DLD1 (cell line): ENCODE measurements around the gene EIF4G2.

Experiments
- in situ Hi-C: cut with HindIII; loops from 2 replicates; pipeline ENCODE4 v1.10.0; 2017; ENCODE audit warnings: low sequenced_read_pairs

Gene EIF4G2

DNA sequence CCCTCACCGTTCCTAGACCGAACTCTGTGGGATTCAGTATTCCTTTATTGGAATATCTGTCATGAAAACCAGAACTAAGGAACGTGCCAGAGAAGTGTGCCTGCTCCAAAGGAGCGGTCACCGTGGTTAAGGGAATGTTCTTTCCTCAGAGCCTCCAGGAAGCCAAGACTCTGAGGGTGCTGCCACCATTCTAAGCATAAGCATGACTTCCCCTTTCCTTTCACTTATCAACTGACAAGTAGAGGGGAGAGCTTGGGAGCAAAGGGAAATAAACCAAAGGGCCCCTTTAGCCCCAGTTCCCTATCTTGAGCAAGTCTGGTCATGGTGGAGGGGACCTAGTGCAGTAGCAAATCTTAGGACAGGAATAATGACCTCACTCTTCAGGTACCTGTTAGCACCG is 30.9 kb downstream of the EIF4G2 start:
- in situ Hi-C loops = loop anchor here (5.0 kb wide), 1 partner anchor 249 kb away; no protein-coding TSS in a partner anchor

GRCh38 chr11:10777393-10777793 is 31.3 kb downstream of the EIF4G2 start:
- in situ Hi-C loops = loop anchor here (5.0 kb wide), 1 partner anchor 250 kb away; no protein-coding TSS in a partner anchor

DNA sequence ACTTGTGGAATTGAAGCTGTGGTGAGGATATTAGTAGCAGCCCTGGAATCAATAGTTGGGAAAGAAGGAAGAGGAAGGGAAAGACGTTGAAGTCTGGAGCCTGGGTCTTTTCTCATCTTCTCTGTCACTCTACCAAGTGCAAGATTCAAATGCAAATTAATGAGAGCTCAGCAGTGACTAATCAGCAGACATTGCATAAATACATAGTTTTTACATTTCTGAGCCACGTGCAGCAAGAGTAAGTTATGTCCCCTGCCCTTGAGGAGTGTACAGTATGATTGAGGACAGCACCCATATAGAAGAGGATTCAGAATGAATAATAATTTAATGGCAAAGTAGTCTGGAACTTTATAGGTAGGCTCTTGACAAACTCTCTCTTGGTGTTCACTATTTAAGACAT is 33.9 kb downstream of the EIF4G2 start:
- in situ Hi-C loops = loop anchor here (5.0 kb wide), 1 partner anchor 252 kb away; no protein-coding TSS in a partner anchor

- in situ Hi-C loops = no loop called here
Observed at GRCh38 chr11:10771457-10771856, 37.3 kb downstream of the EIF4G2 start.

DNA sequence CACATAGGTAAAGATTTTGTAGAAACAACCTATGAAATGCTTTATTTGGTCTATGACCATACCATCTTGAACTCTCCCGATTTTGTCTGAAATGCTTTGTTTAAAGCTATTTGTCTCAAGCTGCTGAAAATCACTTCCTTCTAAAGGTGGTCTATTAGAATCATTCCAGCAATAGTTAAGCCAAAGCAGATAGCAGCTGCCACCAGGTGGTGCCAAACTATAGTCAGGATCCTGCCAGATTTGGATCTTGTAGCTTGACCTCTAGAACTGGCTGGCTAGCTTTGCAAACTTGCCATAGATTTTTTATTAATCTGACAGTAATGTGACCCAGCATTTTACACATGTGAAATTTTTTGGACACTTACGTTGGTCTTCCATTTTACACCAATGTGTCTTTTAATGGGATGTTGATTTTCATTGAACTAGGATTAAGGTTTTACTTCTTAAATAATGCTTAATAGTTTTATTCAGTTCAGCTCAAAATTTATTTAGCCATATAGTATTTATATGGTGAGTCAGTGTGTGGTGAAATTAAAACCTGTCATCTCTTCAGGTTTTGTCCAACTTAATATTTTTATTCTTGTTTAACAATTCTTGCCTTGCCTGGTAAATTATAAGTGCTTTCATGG is 38.0 kb downstream of the EIF4G2 start:
- in situ Hi-C loops = no loop called here

GRCh38 chr11:10764412-10764811 is 44.3 kb downstream of the EIF4G2 start:
- in situ Hi-C loops = no loop called here

GRCh38 chr11:10763766-10764165 is 45.0 kb downstream of the EIF4G2 start:
- in situ Hi-C loops = no loop called here

- in situ Hi-C loops = no loop called here
Observed at GRCh38 chr11:10762913-10763421, 45.8 kb downstream of the EIF4G2 start.

- in situ Hi-C loops = no loop called here
Observed at GRCh38 chr11:10762185-10762584, 46.5 kb downstream of the EIF4G2 start.

DNA sequence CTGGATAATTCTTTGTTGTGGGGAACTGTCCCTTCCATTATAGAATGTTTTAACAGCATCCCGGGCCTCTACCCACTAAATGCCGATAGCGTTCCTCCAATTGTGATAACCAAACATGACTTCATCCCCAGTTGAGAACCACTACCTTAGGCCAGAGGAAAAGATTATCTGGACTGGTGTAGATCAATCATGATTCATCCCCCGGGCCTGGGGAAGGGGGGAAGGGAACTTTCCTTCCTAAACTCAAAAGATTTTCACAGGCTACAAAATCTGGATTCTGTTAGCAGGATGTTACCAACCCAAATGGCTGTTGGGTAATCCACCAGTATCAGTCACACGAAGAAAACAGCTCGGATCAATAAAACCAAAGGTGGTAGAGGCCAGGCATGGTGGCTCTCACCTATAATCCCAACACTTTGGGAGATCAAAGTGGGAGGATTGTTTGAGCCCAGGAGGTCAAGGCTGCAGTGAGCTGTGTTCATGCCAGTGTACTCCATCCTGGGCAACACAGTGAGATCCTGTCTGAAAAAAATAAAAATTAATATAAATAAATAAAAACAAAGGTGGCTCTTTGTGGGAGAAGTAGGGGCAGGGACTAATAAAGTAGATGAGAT is 47.5 kb downstream of the EIF4G2 start:
- in situ Hi-C loops = no loop called here

- in situ Hi-C loops = no loop called here
Observed at GRCh38 chr11:10758957-10759356, 49.8 kb downstream of the EIF4G2 start.

DNA sequence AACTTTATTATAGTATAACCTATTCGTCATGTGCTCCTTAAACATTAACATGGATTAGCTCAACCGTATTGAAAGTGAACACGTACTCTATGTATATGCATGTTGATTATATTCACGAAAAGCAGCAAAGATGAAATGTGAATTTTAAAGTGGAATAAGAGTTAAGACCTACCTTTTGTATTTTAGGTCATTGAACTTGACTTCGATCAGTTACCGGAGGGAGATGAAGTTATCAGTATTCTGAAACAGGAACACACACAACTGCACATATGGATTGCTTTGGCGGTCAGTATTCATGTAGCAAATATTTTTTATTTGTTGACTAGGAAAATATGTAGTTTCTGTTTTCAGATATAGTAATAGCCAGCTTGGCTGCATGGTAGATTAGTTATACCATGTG is 56.2 kb downstream of the EIF4G2 start:
- in situ Hi-C loops = no loop called here

DNA sequence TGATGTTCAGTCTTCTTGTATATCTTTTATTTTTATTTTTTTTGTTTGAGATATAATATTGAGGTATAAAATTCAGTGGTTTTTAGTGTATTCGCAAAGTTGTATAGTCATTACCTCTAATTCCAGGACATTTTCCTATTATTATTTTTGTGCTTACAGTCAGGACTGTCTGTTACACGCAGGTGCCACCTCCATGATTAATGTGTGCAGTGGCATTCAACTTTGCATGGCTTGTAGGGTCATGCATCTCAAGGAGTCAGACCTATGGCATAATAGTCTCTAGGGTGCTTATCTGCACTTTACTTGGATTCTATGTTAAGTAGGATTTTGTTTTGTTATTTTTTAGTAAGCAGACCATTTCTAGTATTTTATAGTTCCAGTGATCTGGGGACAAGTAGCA is 56.7 kb downstream of the EIF4G2 start:
- in situ Hi-C loops = no loop called here

- in situ Hi-C loops = no loop called here
Observed at GRCh38 chr11:10751581-10751940, 57.2 kb downstream of the EIF4G2 start.

DNA sequence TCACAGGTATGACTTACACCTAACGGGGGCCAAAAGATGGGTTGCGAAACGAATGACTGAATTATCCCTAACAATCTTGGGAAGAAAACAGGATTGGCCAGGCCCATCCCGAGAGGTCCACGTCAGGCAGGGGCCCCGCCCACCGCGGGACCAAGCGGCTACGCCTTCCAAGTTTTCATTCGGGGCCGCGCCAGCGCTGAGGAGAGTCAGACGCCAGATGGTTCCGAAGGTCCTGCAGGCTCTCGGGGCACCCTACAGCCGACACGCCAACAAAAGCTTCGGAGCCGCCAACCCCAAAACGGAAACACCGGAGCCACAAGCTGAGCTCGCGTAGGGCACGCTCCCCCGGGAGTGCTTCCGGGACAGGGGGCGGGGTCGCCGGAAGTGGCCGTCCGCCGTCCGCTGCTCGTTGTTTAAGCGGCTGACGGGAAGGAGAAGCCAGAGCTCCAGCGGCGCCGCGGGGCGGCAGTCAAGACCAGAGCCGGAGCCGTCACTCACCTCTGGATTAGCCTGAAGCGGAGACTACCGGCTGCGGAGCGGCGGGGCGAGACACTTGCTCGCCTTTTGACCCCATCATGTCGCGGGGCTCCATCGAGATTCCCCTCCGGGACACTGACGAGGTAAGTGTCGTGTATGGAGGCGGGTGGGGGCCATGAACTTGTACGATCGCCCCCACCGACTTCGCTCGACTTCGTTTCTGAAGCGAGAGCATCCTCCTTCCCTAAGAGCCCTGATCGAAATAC is 57.7 kb downstream of the EIF4G2 start, which contains the start of gene CTR9:
CTR9 (plus strand) TSS at position 409 of the 743 bp plus-strand sequence; CDS start at position 576, 167 bp downstream.
- in situ Hi-C loops = no loop called here

GRCh38 chr11:10749476-10749875 is 59.2 kb downstream of the EIF4G2 start:
- in situ Hi-C loops = no loop called here

DNA sequence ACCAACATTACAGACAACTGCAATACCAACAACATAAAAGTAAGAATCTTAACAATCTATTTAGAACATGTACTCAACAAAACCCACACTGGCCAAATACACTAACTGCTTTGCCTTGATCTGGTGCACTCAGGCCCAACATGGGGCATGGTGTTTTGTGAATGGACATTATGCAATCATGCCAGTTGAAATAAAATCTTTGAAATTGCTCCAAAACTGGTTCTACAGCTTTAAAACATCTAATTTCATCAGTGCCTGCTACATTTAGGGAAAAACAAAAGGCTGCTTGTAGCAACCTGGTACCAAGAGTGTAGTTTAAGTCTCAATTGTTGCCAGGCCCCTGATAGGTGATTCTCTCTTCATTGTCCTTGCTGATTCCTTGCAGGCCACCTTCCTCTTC is 61.0 kb downstream of the EIF4G2 start:
- in situ Hi-C loops = no loop called here
